Type B pancreatic cell (in vitro differentiated cells): Measurements from ENCODE around the gene TUBGCP3. TPM values are rescaled to one million over a fixed set of nuclear protein-coding genes. Genes with fewer than 3 reads are reported as not detected.

Source experiments
- DNase-seq: peaks from one replicate; pipeline ENCODE4 v3.0.0; 2021; ENCODE audit warnings: mixed read lengths; ENCODE audit not compliant: unreplicated experiment; ENCODE audit errors: extremely low spot score
- H3K27ac Mint-ChIP-seq: 2 replicates; pipeline ENCODE4 v1.8.0; 2021; ENCODE audit warnings: mild to moderate bottlenecking, mixed read lengths
- H3K27me3 Mint-ChIP-seq: 2 replicates; pipeline ENCODE4 v1.8.0; 2021; ENCODE audit warnings: mixed read lengths
- H3K36me3 Mint-ChIP-seq: 2 replicates; pipeline ENCODE4 v1.8.0; 2021; ENCODE audit warnings: mixed read lengths
- H3K4me1 Mint-ChIP-seq: one replicate; pipeline ENCODE4 v1.8.0; 2021; ENCODE audit warnings: mixed read lengths; ENCODE audit not compliant: unreplicated experiment
- H3K4me3 Mint-ChIP-seq: 2 replicates; pipeline ENCODE4 v1.8.0; 2021; ENCODE audit warnings: mild to moderate bottlenecking, mixed read lengths
- H3K9me3 Mint-ChIP-seq: 2 replicates; pipeline ENCODE4 v1.8.0; 2021; ENCODE audit warnings: mixed read lengths
- total RNA-seq: library from RNA; stranded (reverse); gene quantifications from 2 replicates; pipeline ENCODE4 v1.2.1, GENCODE V29; 2021; ENCODE audit warnings: low replicate concordance
- TF ChIP-seq, protein P1 (sequence below): fragments of 200-600 bp; sonication (generic); conservative IDR thresholded peaks from 2 replicates; pipeline ENCODE4 v1.5.0; 2021; ENCODE audit warnings: antibody characterized with exemption, mild to moderate bottlenecking

Gene TUBGCP3
- total RNA-seq, 1 donor from 2014 or later = 34.0 TPM

DNA sequence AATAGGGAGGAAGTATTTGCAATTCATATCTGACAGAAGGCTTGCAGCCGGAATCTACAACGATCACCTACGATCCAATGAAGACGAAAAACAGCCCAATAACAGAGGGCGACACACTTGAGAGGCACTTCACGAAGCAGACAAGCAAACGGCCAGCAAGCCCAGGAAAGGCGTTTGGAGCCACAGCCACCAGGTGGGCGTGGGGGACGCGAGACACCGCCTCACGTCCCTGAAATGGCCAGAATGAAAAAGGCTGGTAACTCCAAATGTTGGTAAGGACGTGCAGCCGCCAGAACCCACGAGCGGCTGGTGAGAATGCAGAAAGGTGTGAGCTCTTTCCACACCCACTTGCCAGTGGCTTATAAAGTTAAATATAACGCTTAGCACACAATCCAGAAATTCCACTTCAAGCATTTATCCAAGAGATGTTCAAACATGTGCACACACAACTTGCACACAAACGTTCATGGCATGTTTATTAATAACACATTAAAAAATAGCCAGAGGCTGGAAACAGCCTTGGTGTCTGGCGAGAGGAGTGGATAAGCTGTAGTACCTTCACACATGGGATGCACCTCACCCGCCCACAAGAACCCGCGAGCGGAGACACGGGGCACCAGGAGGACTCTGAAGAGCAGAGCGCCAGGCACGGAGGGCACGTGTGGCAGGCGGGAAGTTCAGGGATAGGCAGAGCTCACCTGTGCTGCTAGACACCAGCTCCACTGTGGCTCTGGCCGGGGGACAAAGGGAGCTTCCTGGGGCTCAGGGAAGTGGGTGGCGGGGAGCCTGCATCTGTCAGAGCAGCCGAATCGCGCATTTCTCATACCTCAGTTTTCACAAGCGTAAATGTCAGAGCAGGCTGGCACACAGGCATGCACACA is 122.5 kb downstream of the TUBGCP3 start:
- Mint-ChIP-seq H3K27ac (no peak overlapping the region), H3K9me3 (no peaks in the 10 kb centered on the region), H3K36me3 (peaks cover 4% of the 10 kb centered on the region), H3K4me1 (no peaks in the 10 kb centered on the region), H3K4me3 (no peak overlapping the region), H3K27me3 (no peaks in the 10 kb centered on the region)
- DNase-seq = no peak
- TF ChIP-seq, protein P1, sequence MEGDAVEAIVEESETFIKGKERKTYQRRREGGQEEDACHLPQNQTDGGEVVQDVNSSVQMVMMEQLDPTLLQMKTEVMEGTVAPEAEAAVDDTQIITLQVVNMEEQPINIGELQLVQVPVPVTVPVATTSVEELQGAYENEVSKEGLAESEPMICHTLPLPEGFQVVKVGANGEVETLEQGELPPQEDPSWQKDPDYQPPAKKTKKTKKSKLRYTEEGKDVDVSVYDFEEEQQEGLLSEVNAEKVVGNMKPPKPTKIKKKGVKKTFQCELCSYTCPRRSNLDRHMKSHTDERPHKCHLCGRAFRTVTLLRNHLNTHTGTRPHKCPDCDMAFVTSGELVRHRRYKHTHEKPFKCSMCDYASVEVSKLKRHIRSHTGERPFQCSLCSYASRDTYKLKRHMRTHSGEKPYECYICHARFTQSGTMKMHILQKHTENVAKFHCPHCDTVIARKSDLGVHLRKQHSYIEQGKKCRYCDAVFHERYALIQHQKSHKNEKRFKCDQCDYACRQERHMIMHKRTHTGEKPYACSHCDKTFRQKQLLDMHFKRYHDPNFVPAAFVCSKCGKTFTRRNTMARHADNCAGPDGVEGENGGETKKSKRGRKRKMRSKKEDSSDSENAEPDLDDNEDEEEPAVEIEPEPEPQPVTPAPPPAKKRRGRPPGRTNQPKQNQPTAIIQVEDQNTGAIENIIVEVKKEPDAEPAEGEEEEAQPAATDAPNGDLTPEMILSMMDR = no peak

DNA sequence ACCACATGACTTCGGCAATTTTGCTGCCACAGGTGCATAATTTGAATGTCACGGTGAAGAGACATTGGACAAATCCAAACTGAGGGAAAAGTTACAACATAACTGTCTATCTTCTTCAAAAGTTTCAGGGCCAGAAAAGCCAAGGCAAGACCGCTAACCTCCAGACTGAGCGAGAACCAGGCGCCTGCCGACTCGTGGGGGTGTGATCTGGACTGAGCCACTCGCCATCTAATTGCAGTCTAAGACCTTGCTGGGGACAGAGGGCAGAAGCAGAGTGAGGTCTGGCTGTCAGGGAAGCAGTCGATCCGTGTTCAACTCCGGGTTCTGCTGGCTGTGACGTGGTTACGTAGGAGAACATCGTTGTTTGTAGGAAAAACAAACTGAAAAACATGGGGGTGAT is 123.2 kb downstream of the TUBGCP3 start:
- no peaks in the 10 kb centered on the region for H3K4me1 Mint-ChIP-seq
- peaks cover 4% of the 10 kb centered on the region for H3K36me3 Mint-ChIP-seq
- TF ChIP-seq, protein P1 = no peak
- no peak for DNase-seq
- no peak overlapping the region for H3K27ac Mint-ChIP-seq
- no peak overlapping the region for H3K4me3 Mint-ChIP-seq
- no peaks in the 10 kb centered on the region for H3K9me3 Mint-ChIP-seq
- no peaks in the 10 kb centered on the region for H3K27me3 Mint-ChIP-seq

DNA sequence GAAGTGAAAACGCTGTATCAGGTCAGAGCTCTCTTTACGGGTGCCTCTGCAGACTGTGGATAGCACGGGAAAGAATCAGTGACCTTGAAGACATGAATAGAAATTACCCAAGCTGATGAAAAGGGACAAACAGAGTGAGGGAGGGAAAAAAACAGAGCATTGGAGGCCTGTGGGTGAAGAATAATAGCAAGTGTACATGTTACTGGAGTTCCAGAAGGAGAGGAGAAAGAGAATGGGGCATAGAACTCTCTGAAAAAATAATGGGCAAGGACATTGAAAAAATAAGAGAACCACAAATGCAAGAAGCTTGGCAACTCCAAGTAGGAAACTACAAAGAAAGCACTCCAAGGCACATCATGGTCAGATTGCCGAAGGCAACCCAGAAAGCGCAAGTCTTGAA is 125.5 kb downstream of the TUBGCP3 start:
- Mint-ChIP-seq H3K36me3 (peaks cover 4% of the 10 kb centered on the region), H3K4me3 (no peak overlapping the region), H3K27ac (no peak overlapping the region), H3K9me3 (no peaks in the 10 kb centered on the region), H3K4me1 (no peaks in the 10 kb centered on the region), H3K27me3 (peaks cover 3% of the 10 kb centered on the region)
- no peak for DNase-seq
- TF ChIP-seq, protein P1 = no peak

DNA sequence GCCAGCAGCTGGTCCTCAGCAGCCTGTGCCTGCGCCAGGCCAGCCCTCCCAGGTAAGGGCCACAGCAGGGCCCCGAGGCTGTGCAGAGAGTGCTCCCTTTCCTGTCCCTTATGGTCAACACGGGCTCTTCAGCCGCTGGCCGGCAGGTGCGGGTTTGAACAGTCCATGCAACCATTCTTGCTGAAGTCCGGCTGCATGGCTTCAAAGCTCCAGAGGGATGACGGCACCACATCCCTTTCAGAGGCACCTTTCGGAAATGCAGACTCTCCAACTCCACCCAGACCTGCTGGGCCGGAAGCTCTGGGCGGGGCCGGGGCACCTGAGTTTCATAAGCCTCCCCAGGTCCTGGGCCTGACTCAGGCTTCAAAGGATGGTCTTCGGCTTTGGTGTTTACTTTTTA is 130.5 kb downstream of the TUBGCP3 start:
- Mint-ChIP-seq H3K4me1 (no peaks in the 10 kb centered on the region), H3K36me3 (peaks cover 4% of the 10 kb centered on the region), H3K4me3 (no peak overlapping the region), H3K27ac (no peak overlapping the region), H3K9me3 (no peaks in the 10 kb centered on the region), H3K27me3 (peaks cover 3% of the 10 kb centered on the region)
- TF ChIP-seq, protein P1 = no peak
- DNase-seq = no peak

DNA sequence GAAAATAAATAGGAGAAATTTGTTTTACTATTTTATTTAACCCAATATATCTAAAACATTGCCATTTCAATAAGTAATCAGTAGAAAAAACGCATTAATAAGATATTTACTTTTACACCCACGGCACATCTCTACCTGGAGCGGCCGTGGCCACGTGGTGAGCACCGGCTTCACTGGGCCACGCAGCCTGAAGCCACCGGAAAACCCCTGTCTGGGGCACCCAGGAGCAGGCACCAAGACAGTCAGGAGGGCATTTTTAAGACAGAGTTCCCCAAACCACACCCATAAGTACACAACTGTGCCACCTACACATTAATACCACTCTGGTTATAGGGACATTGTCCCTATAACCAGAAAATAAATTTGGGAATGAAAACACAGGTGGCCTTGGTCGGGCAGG is 130.9 kb downstream of the TUBGCP3 start:
- peaks cover 1% of the 10 kb centered on the region for H3K36me3 Mint-ChIP-seq
- H3K27ac Mint-ChIP-seq = no peak overlapping the region
- H3K27me3 Mint-ChIP-seq = peaks cover 3% of the 10 kb centered on the region
- no peaks in the 10 kb centered on the region for H3K4me1 Mint-ChIP-seq
- TF ChIP-seq, protein P1 = no peak
- DNase-seq = no peak
- no peak overlapping the region for H3K4me3 Mint-ChIP-seq
- no peaks in the 10 kb centered on the region for H3K9me3 Mint-ChIP-seq
